HFFc6 (cell line): ENCODE measurements around the gene ADAM22. TPM values are rescaled to one million over a fixed set of nuclear protein-coding genes. Genes with fewer than 3 reads are reported as not detected.

ENCODE experiments used
- DNase-seq: peaks from one replicate; pipeline ENCODE4 v3.0.0-alpha.2; 2018
- H3K27ac Mint-ChIP-seq: 2 replicates; pipeline ENCODE4 v1.8.0; 2020; ENCODE audit warnings: mild to moderate bottlenecking, mixed read lengths
- H3K27me3 Mint-ChIP-seq: 2 replicates; pipeline ENCODE4 v1.8.0; 2021; ENCODE audit warnings: mild to moderate bottlenecking, moderate library complexity, mixed read lengths; ENCODE audit not compliant: insufficient read depth
- H3K36me3 Mint-ChIP-seq: 2 replicates; pipeline ENCODE4 v1.8.0; 2021; ENCODE audit warnings: low read depth, mixed read lengths
- H3K4me1 Mint-ChIP-seq: 2 replicates; pipeline ENCODE4 v1.8.0; 2020; ENCODE audit warnings: low read depth, mixed read lengths
- H3K4me3 Mint-ChIP-seq: 2 replicates; pipeline ENCODE4 v1.8.0; 2020; ENCODE audit warnings: mild to moderate bottlenecking, moderate library complexity, mixed read lengths
- H3K9me3 Mint-ChIP-seq: 2 replicates; pipeline ENCODE4 v1.8.0; 2020; ENCODE audit warnings: mild to moderate bottlenecking, mixed read lengths
- total RNA-seq, 6 experiments: library from RNA; stranded (reverse); fragmentation: NEBNext Ultra II Directional; extraction: Animal tissue kit (Norgen Biotek cat#: 25700); gene quantifications; 2 replicates in 1 of 6; 3 replicates in 5 of 6; pipeline ENCODE4 v1.2.3, GENCODE V29; 2021
- TF ChIP-seq, protein P1 (sequence below): fragments of 200-600 bp; sonication (generic); IDR thresholded peaks from 2 replicates; pipeline ENCODE4 v1.5.0; 2021; ENCODE audit warnings: antibody characterized with exemption, mild to moderate bottlenecking

The ADAM22 gene
- total RNA-seq, 6 experiments from 2014 or later = 0.05 to 0.24 (median 0.12) TPM; not detected in 1

DNA sequence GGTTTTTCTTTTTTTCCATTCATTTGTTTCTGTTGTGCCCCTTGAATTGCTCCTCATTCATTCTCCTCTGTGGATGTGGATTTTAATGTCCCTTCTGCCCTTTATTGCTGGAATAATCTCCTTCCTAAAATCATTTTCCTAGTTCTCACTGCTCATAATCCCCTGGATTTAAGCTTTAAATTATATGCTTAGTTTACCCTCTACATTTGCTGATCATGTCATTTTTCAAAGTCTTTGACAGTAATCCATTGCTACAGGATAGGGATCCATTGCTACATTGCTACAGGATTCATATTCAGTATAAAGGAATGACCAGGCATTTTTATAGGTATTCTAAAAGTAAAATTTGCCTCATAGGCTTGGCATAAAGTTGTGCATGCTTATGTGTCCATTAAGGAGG, 14.3 kb downstream of the ADAM22 start:
- H3K4me1 Mint-ChIP-seq = no peaks in the 10 kb centered on the region
- H3K4me3 Mint-ChIP-seq = no peak overlapping the region
- no peaks in the 10 kb centered on the region; the same call in 1 of the 2 replicates for H3K27me3 Mint-ChIP-seq
- no peak for DNase-seq
- no peak overlapping the region for H3K27ac Mint-ChIP-seq
- no peaks in the 10 kb centered on the region for H3K36me3 Mint-ChIP-seq
- TF ChIP-seq, protein P1, sequence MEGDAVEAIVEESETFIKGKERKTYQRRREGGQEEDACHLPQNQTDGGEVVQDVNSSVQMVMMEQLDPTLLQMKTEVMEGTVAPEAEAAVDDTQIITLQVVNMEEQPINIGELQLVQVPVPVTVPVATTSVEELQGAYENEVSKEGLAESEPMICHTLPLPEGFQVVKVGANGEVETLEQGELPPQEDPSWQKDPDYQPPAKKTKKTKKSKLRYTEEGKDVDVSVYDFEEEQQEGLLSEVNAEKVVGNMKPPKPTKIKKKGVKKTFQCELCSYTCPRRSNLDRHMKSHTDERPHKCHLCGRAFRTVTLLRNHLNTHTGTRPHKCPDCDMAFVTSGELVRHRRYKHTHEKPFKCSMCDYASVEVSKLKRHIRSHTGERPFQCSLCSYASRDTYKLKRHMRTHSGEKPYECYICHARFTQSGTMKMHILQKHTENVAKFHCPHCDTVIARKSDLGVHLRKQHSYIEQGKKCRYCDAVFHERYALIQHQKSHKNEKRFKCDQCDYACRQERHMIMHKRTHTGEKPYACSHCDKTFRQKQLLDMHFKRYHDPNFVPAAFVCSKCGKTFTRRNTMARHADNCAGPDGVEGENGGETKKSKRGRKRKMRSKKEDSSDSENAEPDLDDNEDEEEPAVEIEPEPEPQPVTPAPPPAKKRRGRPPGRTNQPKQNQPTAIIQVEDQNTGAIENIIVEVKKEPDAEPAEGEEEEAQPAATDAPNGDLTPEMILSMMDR = no peak
- no peaks in the 10 kb centered on the region for H3K9me3 Mint-ChIP-seq

DNA sequence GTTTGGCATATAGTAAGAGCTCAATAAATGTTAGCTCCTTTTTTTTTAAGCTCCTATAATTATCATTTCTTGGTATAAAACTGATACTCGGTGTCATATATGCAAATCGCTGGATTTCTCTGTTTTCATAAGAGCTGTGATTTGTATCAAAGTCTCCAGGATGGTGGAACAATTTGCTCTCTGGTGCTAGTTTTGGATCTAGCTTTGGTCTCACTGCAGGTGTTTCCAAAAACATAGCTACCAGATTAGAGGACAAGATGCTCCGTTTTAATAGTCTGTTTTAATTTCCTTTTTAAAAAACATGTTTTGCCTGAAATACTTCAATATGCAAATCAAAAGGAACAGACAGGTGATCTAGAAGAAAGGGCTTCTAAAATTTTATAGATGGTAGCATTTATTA, 25.3 kb downstream of the ADAM22 start:
- Mint-ChIP-seq H3K27ac (no peak overlapping the region), H3K36me3 (no peaks in the 10 kb centered on the region), H3K4me3 (no peak overlapping the region), H3K27me3 (no peaks in the 10 kb centered on the region), H3K9me3 (peaks cover 4% of the 10 kb centered on the region; the same call in 1 of the 2 replicates), H3K4me1 (no peaks in the 10 kb centered on the region)
- DNase-seq = no peak
- TF ChIP-seq, protein P1 = no peak

DNA sequence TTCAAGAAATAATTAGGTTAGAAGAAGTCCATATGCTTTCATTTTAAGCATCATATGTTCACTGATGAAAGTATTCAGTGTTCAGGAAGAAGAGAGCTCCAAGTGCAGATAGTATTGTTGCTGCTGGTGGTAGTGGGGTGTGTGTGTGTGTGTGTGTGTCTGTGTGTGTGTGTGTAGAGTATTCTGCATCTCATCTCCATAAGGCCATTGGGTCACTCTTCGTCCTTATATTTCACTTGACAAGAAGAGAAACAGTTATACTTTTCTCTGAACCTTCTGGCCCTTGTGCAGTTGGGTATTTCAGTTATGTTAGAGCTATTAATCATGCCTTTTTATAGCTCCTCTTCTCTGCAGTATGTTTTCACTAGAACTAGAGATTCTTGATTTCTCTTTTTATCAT, 26.2 kb downstream of the ADAM22 start:
- no peak overlapping the region for H3K27ac Mint-ChIP-seq
- DNase-seq = no peak
- H3K4me1 Mint-ChIP-seq = no peaks in the 10 kb centered on the region
- TF ChIP-seq, protein P1 = no peak
- H3K4me3 Mint-ChIP-seq = no peak overlapping the region
- H3K36me3 Mint-ChIP-seq = no peaks in the 10 kb centered on the region
- no peaks in the 10 kb centered on the region for H3K27me3 Mint-ChIP-seq
- peaks cover 4% of the 10 kb centered on the region; the same call in 1 of the 2 replicates for H3K9me3 Mint-ChIP-seq

DNA sequence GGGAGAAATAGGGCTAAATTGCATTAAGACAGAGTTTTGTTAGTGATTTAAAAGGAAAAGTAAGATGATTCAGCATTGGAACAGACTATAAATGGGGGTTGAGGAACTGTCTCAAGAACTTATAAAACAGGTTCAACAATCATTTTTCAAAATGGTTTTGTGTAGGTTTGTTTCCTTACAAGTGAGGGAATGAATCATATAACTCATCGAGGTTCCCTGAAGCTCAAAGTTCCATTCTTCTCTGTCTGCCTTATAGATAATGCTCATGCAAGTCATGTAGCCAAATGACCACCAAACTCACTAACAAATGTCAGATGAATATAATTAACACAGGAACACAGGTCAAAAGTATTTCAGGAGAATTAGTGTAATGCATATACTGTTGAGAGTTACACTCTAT, 27.7 kb downstream of the ADAM22 start:
- no peaks in the 10 kb centered on the region for H3K9me3 Mint-ChIP-seq
- no peak overlapping the region for H3K27ac Mint-ChIP-seq
- DNase-seq = no peak
- no peak overlapping the region for H3K4me3 Mint-ChIP-seq
- no peaks in the 10 kb centered on the region for H3K27me3 Mint-ChIP-seq
- H3K4me1 Mint-ChIP-seq = no peaks in the 10 kb centered on the region
- TF ChIP-seq, protein P1 = no peak
- H3K36me3 Mint-ChIP-seq = no peaks in the 10 kb centered on the region

DNA sequence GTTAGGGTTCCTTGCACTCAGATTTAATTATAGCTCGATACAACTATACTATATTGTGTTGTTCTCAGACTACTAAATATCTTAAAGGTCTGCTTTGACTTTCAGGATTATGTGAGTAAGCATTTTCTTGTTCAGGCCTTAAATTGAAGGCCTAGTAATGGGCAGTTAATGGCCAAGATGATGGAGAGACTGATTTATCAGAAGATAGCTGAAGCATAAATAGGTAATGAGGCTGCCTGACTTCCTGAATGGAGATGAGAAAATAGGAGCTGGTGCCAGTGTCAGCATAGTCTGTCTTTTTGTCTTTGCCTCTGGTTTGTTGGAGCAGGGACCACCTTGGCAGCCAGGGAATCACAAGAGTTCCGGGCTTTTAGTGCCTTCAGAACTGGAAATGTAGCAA, 32.2 kb downstream of the ADAM22 start:
- H3K4me3 Mint-ChIP-seq = no peak overlapping the region
- no peaks in the 10 kb centered on the region for H3K4me1 Mint-ChIP-seq
- no peaks in the 10 kb centered on the region for H3K9me3 Mint-ChIP-seq
- DNase-seq = no peak
- TF ChIP-seq, protein P1 = no peak
- no peaks in the 10 kb centered on the region for H3K27me3 Mint-ChIP-seq
- H3K27ac Mint-ChIP-seq = no peak overlapping the region
- no peaks in the 10 kb centered on the region for H3K36me3 Mint-ChIP-seq

DNA sequence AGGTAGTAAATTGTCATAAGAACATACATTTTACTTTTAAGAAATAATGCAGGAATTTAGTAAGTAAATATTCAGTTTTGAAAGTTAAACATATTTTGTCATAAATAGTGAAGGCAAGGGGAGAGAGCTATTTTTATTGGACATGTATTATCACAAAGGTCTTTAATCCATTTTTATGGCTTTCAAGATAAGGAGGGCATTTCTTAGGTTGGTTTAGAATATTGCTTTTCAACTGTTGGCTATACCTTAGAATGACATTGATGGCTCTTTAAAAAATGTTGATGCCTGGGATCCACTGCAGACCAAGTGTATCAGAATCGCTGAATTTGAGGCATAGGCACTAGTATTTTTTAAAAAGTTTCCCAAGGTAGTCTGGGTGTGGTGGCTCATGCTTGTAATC, 34.0 kb downstream of the ADAM22 start:
- no peaks in the 10 kb centered on the region for H3K9me3 Mint-ChIP-seq
- no peaks in the 10 kb centered on the region for H3K4me1 Mint-ChIP-seq
- no peaks in the 10 kb centered on the region for H3K27me3 Mint-ChIP-seq
- no peak overlapping the region for H3K27ac Mint-ChIP-seq
- TF ChIP-seq, protein P1 = no peak
- H3K36me3 Mint-ChIP-seq = no peaks in the 10 kb centered on the region
- H3K4me3 Mint-ChIP-seq = no peak overlapping the region
- DNase-seq = no peak
